Fibroblast of skin of back (primary cell): ENCODE measurements around the gene DYNLT1.
"Not testable (repeated sequence)": the region's sequence is repeated elsewhere in the genome, so short reads cannot be mapped to it uniquely, and the experiment has no call there.

Experiments
- DNase-seq: peaks from one replicate; pipeline ENCODE4 v3.0.0-alpha.2; 2013

DYNLT1 gene

DNA sequence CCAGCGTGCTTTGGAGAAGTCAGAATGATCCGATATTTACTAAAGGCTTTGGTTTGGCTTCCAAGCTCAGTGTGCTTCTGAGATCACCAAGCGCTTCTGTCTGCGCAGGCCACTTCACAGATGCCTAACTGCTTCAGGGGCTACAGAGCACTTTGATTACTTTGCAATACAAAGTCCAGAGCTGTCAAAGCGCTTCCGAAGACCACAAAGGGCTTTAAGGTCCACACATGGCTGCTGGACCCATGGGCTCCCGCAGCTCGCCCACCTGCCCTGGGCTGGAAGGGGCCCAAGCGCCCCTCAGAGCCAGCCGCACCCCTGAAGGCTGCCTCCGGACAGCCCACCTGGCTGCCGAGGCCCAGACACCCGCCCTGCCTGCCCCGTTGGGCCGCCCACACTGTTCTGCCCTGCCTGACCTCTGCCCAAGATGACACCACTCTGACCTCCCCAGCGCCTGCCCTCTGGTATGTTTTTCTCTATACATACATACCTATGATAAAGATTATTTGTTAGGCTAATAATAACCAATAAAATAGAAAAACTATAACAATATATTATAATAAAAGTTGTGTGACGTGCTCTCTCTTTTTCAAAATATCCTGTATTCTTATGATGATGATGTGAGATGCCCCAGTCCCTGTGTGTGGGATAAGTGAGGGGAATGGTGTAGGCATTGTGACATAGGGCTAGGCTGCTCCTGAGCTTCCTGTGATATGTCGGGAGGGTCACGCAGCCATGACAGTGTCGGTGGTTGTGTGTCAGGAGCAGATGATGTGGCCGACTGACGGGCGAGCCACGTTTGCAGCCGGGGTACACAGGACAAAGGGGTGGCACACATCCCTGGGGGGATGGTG is 22.6 kb downstream of the DYNLT1 start:
- DNase-seq: no peak

DNA sequence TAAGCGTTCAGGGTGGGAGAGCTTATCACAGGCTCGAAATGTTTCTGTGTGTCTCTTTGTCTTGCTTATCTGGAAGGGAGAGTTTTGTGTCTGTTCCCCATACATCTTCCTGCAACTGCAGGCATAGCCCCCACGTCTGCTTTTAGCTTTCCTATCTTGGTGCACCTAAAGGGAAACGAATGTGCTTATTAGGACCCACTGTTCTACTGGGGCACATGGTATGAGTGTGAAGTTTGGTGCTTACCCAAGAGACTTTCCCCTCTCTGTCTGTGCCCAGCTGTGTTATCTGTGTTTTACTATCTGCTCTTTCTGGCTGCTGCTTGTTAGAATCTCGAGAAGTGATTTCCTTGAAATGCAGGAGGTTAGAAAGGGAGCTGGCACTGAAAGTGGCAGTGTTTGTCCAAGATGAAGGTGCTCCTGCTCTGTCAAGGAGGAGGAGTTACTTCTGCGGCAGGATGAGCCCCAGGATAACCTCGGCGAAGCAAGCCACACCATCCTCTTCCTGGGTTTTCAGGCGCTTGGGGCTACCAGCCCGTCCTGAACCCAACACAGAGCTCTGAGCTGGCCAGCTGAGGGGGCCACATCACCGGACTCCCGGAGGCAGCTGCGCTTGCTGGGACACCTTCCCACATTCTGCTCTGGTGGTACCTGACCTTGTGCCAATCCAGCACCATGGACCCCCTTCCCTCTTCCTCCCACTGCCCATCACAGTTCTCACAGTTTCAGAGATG is 23.4 kb downstream of the DYNLT1 start:
- no peak for DNase-seq

DNA sequence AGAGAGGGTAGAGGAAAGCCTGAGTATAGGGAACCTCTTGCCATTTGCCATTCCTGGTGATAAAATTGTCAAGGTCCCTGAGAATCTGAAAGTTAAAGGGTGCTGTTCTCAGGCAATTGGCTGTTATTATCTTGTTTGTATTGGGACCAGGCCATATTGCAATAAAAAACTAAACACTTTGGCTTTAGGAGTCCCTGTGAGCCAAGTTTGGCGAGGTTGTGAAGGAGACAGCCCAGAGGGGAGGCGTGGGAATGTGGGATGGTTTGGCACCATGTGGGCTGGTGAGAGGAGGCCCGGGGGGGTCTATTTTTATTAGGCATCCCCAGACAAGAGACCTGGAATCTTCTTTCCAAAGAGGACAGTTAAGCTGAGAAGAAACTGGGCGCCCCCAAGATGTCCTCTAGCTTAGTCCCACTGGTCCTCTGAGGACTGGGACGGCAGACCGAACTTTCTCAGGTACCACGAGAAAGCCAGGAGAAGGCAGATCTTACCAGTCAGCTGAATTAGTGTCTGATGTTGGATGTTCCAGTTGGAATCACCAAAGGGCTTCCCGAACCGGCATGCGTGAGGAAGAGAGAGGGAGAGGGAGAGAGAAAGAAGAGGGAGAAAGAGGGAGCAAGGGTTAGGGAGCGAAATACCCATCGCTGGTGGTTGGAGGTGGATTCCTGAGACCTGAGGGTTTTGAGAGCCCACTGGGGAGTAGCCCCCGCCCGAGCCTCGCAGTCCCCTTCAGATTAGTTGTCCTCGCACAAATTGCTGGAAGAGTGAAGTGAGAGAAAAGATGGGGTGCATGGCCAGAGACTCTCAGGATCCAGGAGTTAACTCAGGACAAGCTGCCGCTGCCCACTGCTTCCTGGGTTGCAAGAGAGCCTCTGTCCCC is 24.4 kb downstream of the DYNLT1 start:
- DNase-seq: no peak

DNA sequence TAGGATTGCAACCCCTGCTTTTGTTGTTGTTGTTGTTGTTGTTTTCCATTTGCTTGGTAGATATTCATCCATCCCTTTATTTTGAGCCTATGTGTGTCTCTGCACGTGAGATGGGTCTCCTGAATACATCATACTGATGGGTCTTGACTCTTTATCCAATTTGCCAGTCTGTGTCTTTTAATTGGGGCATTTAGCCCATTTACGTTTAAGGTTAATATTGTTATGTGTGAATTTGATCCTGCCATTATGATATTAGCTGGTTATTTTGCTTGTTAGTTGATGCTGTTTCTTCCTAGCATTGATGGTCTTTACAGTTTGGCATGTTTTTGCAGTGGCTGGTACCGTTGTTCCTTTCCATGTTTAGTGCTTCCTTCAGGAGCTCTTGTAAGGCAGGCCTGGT is 26.3 kb downstream of the DYNLT1 start:
- DNase-seq: not testable (repeated sequence)

DNA sequence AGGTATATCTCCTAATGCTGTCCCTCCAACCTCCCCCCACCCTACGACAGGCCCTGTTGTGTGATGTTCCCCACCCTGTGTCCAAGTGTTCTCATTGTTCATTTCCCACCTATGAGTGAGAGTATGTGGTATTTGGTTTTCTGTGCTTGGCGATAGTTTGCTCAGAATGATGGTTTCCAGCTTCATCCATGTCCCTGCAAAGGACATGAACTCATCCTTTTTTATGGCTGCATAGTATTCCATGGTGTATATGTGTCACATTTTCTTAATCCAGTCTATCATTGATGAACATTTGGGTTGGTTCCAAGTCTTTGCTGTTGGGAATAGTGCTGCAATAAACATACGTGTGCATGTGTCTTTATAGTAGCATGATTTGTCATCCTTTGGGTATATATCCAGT is 29.9 kb downstream of the DYNLT1 start:
- DNase-seq: not testable (repeated sequence)

DNA sequence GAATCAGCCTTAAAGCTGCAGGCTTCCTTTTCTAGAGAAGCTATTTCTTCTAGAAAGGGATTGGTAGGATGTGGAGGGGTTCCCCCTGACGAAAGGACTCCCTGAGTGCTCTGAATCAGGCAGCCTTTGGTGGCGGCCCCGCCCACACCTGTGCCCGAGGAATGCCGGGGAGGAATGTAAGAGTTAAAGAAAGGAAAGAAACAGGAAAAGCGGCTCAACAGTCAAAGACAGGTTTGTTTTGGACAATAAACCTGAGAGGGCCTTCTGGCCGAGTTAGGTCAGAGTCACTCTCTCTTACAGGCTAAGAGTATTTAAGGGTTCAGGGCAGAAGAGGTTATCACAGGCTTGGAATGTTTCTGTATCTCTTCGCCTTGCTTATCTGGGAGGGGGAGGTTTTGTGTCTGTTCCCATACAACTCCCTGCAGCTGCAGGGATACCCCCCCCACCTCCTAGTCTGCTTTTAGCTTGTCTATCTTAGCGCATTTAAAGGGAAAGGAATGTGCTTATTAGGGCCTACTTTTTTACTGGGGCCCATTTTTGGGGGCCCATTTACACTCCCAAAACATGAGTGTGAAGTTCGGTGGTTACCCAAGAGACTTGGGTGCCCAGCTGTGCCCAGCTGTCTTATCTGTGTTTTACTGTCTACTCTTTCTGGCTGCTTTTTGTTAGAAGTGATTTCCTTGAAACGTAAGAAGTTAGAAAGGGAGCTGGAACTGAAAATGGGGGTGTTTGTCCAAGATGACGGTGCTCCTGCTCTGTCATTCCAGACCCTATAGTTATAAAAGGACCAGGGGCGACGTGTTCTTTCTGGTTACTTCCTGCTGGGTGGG is 32.8 kb downstream of the DYNLT1 start:
- no peak for DNase-seq

DNA sequence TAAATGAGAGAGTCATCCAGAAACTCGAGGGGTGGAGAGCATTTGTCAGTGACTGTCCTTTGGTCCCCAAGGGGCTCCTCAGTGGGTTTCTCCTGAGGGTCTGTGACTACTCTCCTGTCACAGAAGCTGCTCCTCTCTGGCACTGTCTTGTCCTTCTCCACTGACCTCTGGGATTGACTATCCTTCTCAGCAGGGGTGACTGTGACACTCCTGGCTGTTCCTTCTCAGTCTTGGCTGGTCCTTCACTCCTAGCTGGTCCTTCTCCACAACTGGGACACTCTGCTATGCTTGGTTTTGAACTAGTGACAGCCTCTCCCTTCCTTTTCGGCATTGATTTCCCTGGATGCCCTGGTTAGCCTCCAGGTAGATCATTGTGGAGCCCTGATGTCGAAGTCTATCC is 33.5 kb downstream of the DYNLT1 start:
- DNase-seq: no peak

DNA sequence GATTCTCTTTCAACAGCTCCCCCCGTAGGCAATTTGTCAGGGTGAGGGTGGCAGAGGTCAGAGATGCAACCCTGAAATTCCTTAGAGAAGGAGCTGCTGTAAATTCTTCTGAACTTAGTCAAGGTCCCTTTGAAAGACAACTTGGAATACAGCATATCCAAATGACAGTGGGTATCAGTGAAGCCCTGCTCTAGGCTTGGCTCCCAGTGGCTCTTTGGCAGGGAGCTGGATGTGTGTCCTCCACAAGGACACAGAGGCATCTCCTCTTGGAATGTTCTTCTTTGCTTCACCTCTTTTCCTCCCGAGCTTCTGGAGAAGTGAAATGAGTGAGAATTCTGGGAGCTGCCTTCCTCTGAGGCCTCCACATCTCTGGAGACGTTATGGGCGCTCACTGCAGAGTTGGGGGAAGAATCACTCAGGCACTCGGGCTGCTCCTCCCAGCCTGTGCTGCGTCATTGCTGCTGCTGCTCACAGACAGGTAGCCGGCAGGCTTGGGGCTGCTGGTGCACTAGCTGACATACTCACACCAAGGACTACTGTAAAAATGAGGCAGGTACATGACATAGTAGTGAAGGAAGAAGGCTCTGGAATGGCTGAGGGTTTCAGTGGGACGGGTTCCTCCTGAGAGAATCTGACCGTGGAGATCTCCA is 34.1 kb downstream of the DYNLT1 start:
- DNase-seq: no peak

DNA sequence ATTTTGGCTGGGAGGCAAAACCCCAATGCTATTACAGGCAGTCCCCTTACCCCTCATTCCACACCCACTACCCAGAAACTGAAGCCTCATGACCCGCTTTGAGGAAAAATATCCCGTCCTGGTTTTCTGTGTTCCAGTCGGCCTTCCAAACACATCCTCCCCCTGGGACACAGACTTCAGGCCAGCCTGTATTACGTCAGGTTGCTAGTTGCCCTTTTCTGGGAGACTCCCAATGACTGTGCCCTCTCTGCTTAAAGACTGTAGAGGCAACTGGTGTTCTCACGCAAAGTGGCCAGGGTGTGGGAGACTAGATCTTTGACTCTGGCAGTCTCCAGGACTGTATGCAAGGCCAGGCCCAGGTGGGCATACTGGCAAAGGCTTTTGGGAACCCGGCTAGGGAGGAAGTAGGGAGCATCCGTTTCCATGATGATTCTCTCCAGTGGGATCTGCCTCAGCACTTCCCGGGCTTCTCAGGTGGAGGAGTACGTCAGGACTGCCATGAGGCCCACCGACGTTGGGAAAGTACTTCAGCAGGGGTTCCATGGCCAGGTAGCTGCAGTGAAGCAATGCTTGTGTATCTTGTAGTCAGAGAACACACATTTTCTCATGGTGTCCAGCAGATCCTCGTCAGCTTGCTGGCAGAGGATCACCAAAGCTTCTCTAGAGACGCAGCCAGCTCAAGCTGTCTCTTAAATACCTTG is 34.9 kb downstream of the DYNLT1 start:
- DNase-seq: no peak

DNA sequence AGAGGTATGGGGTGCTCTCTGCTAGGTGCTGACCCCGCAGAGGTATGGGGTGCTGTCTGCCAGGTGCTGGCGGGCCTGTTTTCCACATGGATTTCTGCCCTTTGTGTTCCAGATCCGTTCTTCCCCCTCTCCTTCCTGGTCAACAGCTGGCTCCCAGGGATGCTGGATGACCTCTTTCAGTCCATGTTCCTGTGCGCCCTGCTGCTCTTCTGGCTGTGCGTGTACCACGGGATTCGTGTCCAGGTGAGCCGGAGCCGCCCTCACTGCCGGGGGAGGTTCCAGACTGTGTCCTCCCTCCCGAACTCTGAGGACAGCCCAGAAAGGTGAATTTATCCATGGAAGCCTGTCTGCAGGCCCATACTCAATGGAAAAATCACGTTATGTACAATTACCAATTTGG is 36.3 kb downstream of the DYNLT1 start:
- DNase-seq: no peak

DNA sequence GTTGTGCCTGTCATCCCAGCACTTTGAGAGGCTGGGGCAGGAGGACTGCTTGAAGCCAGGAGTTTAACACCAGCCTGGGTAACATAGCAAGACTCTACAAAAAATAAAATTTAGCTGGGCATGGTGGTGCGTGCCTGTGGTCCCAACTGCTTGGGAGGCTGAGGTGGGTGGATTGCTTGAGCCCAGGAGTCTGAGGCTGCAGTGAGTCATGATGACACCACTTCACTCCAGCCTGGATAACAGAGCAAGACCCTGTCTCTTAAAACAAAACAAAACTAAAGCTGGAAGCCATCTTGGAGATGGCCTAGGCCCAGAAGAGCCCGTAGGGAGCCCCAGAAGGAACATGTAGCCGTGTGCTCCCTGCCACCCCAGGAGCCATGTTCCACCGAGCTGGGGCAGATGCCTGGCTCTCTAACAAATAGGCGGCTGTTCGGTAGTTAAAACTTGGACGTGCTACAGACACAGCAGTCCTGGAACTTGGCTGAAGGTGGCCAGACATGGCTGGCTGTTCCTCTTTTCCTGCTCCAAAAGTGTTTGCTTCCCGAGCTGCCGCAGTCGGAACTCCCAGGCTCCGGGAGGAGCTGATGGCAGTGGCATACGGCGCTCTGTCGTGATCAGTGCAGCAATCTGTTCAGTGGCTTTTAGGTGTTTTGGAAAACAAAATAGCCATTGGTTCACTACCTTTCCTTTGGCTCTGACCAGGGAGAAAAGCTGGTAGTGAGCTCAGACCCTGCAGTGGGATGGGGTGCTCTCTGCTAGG is 37.0 kb downstream of the DYNLT1 start:
- DNase-seq: peak; percentile 13

DNA sequence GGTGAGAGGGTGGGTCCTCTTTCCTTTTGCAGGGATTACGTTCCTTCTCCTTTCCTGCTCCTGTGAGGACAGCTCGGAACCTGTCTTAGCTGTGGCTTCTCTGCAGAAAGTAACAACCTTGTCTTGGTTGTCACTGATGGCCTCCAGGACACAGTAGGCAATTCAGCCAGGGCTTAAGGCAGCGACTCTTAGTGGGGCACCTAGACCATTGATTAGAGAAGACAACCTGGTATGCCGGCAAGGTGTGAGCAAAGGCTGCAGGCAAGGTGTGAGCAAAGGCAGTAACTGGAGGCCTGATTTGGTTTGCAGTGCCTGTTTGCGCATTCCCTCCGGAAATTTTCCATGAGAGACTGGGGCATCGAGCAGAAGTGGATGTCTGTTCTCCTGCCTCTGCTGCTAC is 37.6 kb downstream of the DYNLT1 start:
- no peak for DNase-seq

DNA sequence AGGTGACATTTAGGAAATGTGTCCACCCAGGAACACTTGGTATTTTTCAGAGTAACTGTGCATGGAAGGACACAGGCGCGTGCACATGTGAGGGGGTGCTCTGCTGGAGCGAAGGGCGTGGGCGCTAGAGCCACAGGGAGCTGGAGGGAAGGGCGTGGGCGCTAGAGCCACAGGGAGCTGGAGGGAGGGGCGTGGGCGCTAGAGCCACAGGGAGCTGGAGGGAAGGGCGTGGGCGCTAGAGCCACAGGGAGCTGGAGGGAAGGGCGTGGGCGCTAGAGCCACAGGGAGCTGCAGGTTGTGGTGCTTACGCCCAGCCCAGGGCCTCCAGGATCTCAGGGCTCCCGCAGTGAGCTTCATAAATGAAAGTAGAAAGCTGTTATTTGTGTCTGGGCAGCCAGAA is 38.5 kb downstream of the DYNLT1 start:
- not testable (repeated sequence) for DNase-seq

DNA sequence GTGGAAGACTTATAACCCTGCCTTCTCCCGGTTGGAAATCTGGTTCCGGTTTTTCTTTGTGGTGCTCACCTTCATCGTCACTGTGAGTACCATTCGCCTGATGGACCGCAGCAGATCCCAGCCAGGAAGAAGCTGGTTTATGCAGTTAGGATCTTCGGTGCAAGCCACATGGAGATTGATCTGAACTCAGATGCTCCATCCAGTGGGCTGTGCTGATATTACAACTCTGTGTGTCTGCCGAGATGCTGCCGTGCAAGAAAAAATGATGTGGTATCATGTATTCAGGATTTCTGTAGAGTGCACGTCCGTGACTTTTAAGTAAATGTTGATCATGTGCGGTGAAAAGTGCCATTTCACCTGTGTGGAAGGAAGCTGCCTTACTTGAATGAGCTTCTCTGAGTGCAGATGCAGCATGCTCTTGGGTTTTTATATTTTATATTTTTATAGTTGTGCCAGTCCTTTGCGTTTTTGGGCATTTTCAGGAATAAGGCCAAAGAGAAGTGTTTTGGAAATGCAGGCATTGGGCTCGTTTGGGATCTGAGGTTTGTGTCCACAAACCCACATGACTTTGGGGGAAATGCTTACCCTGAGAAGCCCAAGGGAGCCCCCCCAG is 39.2 kb downstream of the DYNLT1 start:
- peak; percentile 72 for DNase-seq

DNA sequence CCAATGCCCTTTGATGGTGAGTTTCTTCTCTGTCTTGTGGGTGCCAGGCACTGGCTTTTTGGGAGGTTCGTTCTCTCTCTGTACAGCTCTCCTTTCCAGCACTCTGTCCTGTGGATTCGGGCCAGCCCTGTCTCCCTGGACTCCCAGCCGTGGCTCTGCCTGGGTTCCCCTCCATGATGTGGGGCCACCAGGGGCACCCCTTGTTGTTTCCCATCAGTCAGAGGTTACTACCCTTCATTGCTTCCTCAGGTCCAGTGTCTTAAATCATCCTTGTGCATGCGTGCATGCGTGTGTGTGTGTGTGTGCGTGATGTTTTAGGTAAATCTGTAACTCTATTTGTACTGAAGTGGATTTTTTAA is 40.5 kb downstream of the DYNLT1 start:
- no peak for DNase-seq

DNA sequence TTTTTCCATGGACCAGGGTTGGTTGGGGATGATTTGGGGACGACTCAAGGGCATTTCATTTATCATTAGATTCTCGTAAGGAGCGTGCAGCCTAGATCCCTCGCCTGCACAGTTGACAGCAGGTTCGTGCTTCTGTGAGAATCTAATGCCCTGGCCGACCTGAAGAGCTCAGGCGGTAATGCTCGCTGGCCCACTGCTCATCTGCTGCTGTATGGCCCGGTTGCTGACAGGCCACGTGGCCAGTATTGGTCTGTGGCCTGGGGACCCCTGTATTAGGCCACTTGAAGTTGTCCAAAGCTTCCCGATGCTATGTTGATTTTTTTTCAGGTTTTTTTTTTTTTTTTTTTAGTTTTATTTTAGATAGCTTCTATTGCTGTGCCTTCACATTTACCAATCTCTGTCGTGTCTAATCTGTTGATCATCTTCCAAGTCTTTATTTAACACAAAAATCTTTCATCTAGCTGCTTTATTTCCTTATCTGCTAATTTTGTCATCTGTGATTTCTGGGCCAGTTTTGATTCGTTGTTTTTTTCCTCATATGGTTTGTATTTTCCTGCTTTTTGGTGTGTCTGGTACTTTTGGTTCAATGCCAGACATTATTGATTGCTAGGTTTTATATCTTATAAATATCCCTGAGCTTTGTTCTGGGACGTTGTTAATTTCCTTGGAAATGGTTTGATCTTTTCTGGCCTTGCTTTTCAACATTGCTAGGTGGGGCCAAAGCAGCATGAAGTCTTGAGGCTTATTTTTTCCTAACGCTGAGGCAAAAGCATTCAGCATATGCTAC is 41.1 kb downstream of the DYNLT1 start:
- no peak for DNase-seq

DNA sequence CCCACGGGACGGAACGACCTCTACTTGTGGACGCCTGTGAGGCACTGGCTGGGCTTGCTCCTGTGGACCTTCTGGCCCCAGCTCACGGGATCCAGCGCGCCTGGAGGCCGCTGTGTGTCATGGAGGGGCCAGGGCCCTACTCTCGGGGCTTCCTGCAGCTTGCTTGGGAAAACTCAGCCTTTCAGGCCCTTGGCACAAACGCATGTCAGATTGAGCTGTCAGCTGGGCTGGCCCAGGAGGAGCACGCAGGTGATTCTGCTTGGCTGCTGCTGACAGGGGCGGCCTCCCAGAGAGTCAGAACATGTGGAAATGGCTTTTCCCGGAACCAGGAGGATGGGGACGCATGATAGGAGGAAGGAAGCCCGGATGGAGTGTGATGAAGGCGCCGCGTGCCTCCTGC is 44.9 kb downstream of the DYNLT1 start:
- no peak for DNase-seq

DNA sequence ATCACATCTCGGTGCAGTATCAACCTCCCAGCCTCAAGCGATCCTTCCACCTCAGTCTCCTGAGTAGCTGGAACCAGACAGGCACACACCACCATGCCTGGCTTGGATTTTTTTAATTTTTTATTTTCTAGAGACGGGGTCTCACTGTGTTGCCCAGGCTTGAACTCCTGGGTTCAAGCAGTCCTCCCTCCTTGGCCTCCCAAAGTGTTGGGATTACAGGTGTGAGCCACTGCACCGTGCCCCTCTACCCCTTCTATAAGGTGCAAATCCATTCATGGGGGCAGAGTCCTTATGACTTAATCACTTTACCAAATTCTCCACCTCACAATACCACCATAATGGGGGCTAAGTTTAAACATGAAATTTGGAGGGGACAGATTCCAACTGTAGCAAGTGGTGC is 47.0 kb downstream of the DYNLT1 start:
- DNase-seq: no peak

DNA sequence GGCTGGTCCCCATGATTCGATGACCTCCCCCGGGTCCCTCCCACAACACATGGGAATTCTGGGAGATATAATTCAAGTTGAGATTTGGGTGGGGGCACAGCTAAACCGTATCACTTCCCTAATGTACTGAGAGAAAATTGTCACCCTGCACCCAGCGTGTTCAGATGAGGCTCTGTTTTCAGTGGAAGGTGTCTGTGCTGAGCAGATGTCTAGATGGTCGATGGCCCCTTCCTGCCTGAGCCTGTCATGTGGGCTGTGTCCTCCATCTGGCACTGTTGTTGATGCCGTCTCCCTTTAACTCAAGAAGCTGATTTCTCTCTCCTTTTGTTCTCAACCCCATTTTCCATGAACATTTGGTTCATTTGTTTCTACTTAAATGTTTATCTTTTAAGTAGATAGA is 47.7 kb downstream of the DYNLT1 start:
- DNase-seq: no peak
